ENCODE measurements around the gene CPZ.

- TF ChIP-seq, protein P1, sequence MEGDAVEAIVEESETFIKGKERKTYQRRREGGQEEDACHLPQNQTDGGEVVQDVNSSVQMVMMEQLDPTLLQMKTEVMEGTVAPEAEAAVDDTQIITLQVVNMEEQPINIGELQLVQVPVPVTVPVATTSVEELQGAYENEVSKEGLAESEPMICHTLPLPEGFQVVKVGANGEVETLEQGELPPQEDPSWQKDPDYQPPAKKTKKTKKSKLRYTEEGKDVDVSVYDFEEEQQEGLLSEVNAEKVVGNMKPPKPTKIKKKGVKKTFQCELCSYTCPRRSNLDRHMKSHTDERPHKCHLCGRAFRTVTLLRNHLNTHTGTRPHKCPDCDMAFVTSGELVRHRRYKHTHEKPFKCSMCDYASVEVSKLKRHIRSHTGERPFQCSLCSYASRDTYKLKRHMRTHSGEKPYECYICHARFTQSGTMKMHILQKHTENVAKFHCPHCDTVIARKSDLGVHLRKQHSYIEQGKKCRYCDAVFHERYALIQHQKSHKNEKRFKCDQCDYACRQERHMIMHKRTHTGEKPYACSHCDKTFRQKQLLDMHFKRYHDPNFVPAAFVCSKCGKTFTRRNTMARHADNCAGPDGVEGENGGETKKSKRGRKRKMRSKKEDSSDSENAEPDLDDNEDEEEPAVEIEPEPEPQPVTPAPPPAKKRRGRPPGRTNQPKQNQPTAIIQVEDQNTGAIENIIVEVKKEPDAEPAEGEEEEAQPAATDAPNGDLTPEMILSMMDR (IDR thresholded peaks at IDR 0.05): no peak
- no peak for TF ChIP-seq POLR2AphosphoS5 (IDR thresholded peaks at IDR 0.05)
Observed at GRCh38 chr4:8657381-8658088, 65.0 kb downstream of the CPZ start.

Measured in breast epithelium (tissue), 3 donors.